K562 (cell line): ENCODE results near the gene ZNF839. TPM values are rescaled to one million over a fixed set of nuclear protein-coding genes. Genes with fewer than 3 reads are reported as not detected.

Experiments used
- ARID4B ChIP-seq: sonication (generic); formaldehyde crosslinking; IDR thresholded peaks from 2 replicates; pipeline ENCODE4 v1.8.0; 2022; ENCODE audit warnings: mild to moderate bottlenecking, missing genetic modification reagents
- CTCF ChIP-seq, 3 experiments: IDR thresholded peaks in 2 of 3; conservative IDR thresholded peaks in 1 of 3; 2 replicates each; pipeline ENCODE4 v1.5.1; 2011 to 2012; ENCODE audit warnings: low read length in 3 of 3, mild to moderate bottlenecking in 3 of 3, control low read depth in 2 of 3, improper control_type of control experiment in 1 of 3, inconsistent platforms in 1 of 3, low read depth in 1 of 3, mixed read lengths in 1 of 3, moderate library complexity in 1 of 3; ENCODE audit not compliant: insufficient read depth in 2 of 3
- CXXC5 ChIP-seq: fragments of 250-450 bp; sonication (Bioruptor Pico); IDR thresholded peaks from 2 replicates; pipeline ENCODE4 v1.8.0; 2022; ENCODE audit warnings: inconsistent platforms, mild to moderate bottlenecking, moderate library complexity
- KDM2B ChIP-seq: fragments of 250-450 bp; sonication (Bioruptor Pico); IDR thresholded peaks from 2 replicates; pipeline ENCODE4 v1.8.0; 2021; ENCODE audit warnings: mild to moderate bottlenecking, moderate library complexity
- NFE2 ChIP-seq: IDR thresholded peaks from 2 replicates; pipeline ENCODE4 v1.6.1; 2014; ENCODE audit warnings: antibody characterized with exemption, low read depth
- NR2C2 ChIP-seq, 2 experiments: fragments of 200-800 bp in 1 of 2; sonication (Bioruptor generic) in 1 of 2; sonication (generic) in 1 of 2; formaldehyde crosslinking in 1 of 2; IDR thresholded peaks; 2 replicates each; pipeline versions ENCODE4 v1.6.1 to v1.8.0; 2016 to 2022; ENCODE audit warnings: mild to moderate bottlenecking in 1 of 2, missing compliant biosample characterization in 1 of 2, missing genetic modification characterization in 1 of 2, missing genetic modification reagents in 1 of 2
- POLR3A ChIP-seq: IDR thresholded peaks from 2 replicates; pipeline ENCODE4 v1.6.1; 2011; ENCODE audit warnings: borderline replicate concordance, mild to moderate bottlenecking, moderate library complexity; ENCODE audit not compliant: insufficient read length, insufficient read depth; ENCODE audit errors: extremely low read depth
- PRPF4 ChIP-seq: fragments of 200-400 bp; formaldehyde crosslinking; IDR thresholded peaks from one replicate; pipeline ENCODE4 v1.6.1; 2017; ENCODE audit warnings: low read length, low read depth, mild to moderate bottlenecking; ENCODE audit not compliant: insufficient read depth, poor library complexity, severe bottlenecking
- SRSF7 ChIP-seq: fragments of 200-400 bp; formaldehyde crosslinking; optimal IDR thresholded peaks from 2 replicates; pipeline ENCODE3; 2017; ENCODE audit warnings: mild to moderate bottlenecking, low read depth, low read length
- TAL1 ChIP-seq: fragments of 450-650 bp; IDR thresholded peaks from 2 replicates; pipeline ENCODE4 v1.6.1; 2016; ENCODE audit warnings: mild to moderate bottlenecking
- TBL1XR1 ChIP-seq, 2 experiments: IDR thresholded peaks; 2 replicates each; pipeline ENCODE4 v1.6.1; 2012; ENCODE audit warnings: improper control_type of control experiment in 2 of 2, low read length in 2 of 2, mild to moderate bottlenecking in 1 of 2
- TFAP4 ChIP-seq: sonication (generic); formaldehyde crosslinking; IDR thresholded peaks from 2 replicates; pipeline ENCODE4 v1.8.0; 2022; ENCODE audit warnings: missing genetic modification reagents, mild to moderate bottlenecking, moderate library complexity, borderline replicate concordance
- ZBTB12 ChIP-seq: fragments of 250-450 bp; sonication (Bioruptor Pico); IDR thresholded peaks from 2 replicates; pipeline ENCODE4 v1.4.0; 2020
- ZNF696 ChIP-seq: fragments of 250-450 bp; sonication (Bioruptor Pico); conservative IDR thresholded peaks from 2 replicates; pipeline ENCODE4 v1.4.0; 2020; ENCODE audit warnings: mild to moderate bottlenecking, moderate library complexity
- polyA plus RNA-seq, 8 experiments: library from polyadenylated mRNA; depleted of rRNA in 4 of 8; stranded (reverse) in 5 of 8; unstranded in 3 of 8; fragments of >200 nt; fragmentation: Nextera tagmentation in 2 of 8; fragmentation: Illumina TruSeq in 1 of 8; extraction: Ambion mirVana in 2 of 8; extraction: Trizol in 1 of 8; gene quantifications; 2 replicates each; pipeline versions ENCODE4 v1.2.1 to v1.2.3, GENCODE V29; 2011 to 2014; ENCODE audit warnings: inconsistent platforms in 1 of 8, missing spikeins in 1 of 8
- total RNA-seq, 7 experiments: library from RNA; depleted of rRNA in 6 of 7; stranded (reverse); fragments of >200 nt in 6 of 7; fragmentation: Illumina TruSeq in 2 of 7; extraction: Trizol in 2 of 7; gene quantifications; 2 replicates each; pipeline versions ENCODE4 v1.2.1 to v1.2.3, GENCODE V29; 2011 to 2021; ENCODE audit warnings: low replicate concordance in 1 of 7

The ZNF839 gene
- total and polyA plus RNA-seq, 9 of the 15 experiments (the other 6 are each of a cell fraction or from before 2014, with no cell fraction given): 0.42 to 8.4 (median 5.7) TPM

GRCh38 chr14:102316743-102317563 is 2.6 kb upstream of the ZNF839 start (continued):
- peak; percentile 48; the same call in 1 of the 2 replicates for TF ChIP-seq ARID4B (CRISPR knock-in tag)
- 0 out of 2 replicates have a peak, but pooled peaks have one; percentile 11 for TF ChIP-seq TAL1
- TF ChIP-seq PRPF4: no peak
- no peak for TF ChIP-seq ZNF696 (CRISPR knock-in tag)
- TF ChIP-seq TFAP4: peak; percentile 70
- peak; percentile 66 to 71 (median 68) for TF ChIP-seq CTCF (IDR thresholded peaks at IDR 0.05 in 2 of 3, conservative IDR thresholded peaks at IDR 0.05 in 1 of 3; ENCODE audit: insufficient read depth in 2 of 3, low read depth in 1 of 3, low read length in 3 of 3)
- 0 out of 2 replicates have a peak, but pooled peaks have one; percentile 61 for TF ChIP-seq NR2C2 (CRISPR knock-in tag; IDR thresholded peaks at IDR 0.05)
- TF ChIP-seq NR2C2 (tag; IDR thresholded peaks at IDR 0.05): peak; percentile 92
- TF ChIP-seq TBL1XR1 (IDR thresholded peaks at IDR 0.05; ENCODE audit: low read length in 2 of 2): peak; percentile 11 to 94; a peak in 3 of 4 replicates
- peak; percentile 18; the same call in 1 of the 2 replicates for TF ChIP-seq NFE2
- peak; percentile 83 for TF ChIP-seq POLR3A
- no peak for TF ChIP-seq SRSF7
- TF ChIP-seq ZBTB12 (CRISPR knock-in tag): no peak
- no peak for TF ChIP-seq KDM2B (CRISPR knock-in tag)
- TF ChIP-seq CXXC5 (CRISPR knock-in tag): peak; percentile 85; the same call in 1 of the 2 replicates
